ENCODE measurements around the gene SMAD3.

DNA sequence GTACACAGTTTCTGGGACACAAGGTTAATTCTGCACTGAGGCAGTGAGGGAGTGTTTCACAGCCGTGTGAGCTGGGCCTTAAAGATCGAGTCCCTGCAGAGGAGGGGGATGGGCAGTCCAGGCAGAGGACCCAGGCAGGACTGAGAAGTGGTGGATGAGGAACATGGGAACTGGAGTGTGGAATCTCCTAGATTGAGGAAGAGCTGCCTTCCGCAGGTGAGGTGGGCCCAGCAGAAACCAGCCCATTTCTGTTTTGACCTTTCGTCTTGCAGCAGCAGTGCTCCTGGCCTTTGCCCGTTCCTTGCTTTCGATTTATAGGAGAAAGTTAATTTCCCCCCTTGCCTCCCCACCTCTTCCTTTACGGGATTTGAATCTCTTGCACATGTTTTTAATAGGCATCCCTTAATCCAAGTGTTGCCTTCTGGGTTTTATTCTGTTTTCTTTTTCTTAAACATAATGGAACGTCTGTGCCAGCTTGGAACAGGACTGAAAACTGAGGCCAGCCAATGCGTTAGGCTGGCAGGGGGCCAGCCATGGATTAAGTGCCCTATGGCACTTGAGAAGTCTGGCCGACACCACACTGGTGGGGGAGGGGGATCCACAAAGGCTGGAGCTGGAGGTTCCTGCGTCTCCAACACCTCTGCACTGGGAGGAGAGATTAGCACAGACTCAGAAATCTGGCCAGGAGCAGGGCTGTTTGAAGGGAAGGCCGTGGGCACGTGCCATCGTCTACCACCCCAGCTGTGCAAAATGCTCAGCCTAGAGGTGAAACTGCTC, 111.0 kb downstream of the SMAD3 start:
- TF ChIP-seq, protein P1, sequence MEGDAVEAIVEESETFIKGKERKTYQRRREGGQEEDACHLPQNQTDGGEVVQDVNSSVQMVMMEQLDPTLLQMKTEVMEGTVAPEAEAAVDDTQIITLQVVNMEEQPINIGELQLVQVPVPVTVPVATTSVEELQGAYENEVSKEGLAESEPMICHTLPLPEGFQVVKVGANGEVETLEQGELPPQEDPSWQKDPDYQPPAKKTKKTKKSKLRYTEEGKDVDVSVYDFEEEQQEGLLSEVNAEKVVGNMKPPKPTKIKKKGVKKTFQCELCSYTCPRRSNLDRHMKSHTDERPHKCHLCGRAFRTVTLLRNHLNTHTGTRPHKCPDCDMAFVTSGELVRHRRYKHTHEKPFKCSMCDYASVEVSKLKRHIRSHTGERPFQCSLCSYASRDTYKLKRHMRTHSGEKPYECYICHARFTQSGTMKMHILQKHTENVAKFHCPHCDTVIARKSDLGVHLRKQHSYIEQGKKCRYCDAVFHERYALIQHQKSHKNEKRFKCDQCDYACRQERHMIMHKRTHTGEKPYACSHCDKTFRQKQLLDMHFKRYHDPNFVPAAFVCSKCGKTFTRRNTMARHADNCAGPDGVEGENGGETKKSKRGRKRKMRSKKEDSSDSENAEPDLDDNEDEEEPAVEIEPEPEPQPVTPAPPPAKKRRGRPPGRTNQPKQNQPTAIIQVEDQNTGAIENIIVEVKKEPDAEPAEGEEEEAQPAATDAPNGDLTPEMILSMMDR (IDR thresholded peaks at IDR 0.05): no peak
- no peak for TF ChIP-seq POLR2A (IDR thresholded peaks at IDR 0.05)

All from prostate gland (tissue), 2 donors.